Body of pancreas (tissue), 4 donors: ENCODE data around the gene MRPL46.

ENCODE experiments used
- POLR2A ChIP-seq, 3 donors: fragments of 450-650 bp; IDR thresholded peaks; one replicate each; pipeline ENCODE4 v1.6.1; 2016; ENCODE audit warnings: antibody characterized with exemption in 3 of 3, mild to moderate bottlenecking in 2 of 3
- TF ChIP-seq, protein P1 (sequence below), 7 experiments: fragments of 450-650 bp in 4 of 7; fragments of 200-600 bp in 3 of 7; sonication (generic) in 3 of 7; IDR thresholded peaks; one replicate each; pipeline ENCODE4 v1.5.1; 2016 to 2019; ENCODE audit warnings: antibody characterized with exemption in 7 of 7

DNA sequence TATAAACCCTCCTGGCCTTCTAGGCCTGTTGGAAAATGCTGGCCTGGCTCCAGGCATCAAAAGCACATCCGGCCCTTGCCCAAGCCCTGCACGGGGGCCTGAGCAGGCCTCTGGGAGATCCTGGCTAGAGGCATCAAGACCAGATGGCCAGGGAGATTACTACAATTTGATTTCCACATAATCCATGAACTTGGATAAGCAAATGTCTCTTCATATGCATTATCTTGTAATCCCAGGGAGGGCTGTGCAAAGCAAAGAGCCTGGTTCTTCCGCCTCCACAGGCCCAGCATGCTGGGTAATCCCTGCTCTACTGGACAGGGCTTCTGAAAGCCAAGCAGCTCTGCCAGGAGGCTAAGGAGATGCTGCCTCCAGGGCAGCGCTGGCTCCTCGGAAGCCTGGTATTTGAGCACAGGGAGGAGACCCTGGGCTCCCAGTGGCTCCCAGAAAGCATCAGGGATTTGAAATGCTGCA, 18.2 kb downstream of the MRPL46 start:
- TF ChIP-seq, protein P1, sequence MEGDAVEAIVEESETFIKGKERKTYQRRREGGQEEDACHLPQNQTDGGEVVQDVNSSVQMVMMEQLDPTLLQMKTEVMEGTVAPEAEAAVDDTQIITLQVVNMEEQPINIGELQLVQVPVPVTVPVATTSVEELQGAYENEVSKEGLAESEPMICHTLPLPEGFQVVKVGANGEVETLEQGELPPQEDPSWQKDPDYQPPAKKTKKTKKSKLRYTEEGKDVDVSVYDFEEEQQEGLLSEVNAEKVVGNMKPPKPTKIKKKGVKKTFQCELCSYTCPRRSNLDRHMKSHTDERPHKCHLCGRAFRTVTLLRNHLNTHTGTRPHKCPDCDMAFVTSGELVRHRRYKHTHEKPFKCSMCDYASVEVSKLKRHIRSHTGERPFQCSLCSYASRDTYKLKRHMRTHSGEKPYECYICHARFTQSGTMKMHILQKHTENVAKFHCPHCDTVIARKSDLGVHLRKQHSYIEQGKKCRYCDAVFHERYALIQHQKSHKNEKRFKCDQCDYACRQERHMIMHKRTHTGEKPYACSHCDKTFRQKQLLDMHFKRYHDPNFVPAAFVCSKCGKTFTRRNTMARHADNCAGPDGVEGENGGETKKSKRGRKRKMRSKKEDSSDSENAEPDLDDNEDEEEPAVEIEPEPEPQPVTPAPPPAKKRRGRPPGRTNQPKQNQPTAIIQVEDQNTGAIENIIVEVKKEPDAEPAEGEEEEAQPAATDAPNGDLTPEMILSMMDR (IDR thresholded peaks at IDR 0.05) = no peak
- TF ChIP-seq POLR2A (IDR thresholded peaks at IDR 0.05) = no peak
